ENCODE results near the gene STAT3.
"Not testable (repeated sequence)": the region's sequence is repeated elsewhere in the genome, so short reads cannot be mapped to it uniquely, and the experiment has no call there.

STAT3 gene

DNA sequence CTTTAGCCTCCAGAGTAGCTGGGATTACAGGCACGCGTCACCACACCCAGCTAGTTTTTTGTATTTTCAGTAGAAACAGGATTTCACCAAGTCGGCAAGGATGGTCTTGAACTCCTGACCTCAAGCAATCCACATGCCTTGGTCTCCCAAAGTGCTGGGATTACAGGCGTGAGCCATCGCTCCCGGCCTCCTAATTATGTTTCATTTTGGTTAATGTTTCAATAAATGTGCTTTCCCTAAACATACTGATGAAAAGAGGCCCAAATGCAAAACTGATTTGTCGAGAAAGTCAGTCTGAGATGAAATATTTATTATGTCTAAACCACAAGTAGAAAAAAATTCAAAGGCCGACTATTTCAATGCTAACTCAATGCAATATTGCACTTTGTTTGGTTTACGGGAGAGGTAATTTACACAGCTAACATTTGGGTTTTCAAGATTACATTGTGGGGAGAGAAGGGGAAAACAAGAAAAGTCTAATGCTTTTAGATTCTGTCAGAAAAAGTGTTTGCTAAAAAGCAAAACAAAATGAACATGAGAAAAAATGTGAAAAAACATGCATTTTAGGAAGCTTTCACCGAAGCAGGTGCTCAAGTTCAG, 9.8 kb downstream of the STAT3 start:
- no peak for TF ChIP-seq ZNF274 (IDR thresholded peaks at IDR 0.05; ENCODE audit: low read depth, low read length)
- no peak for TF ChIP-seq YY1 (IDR thresholded peaks at IDR 0.05; ENCODE audit: insufficient read depth, insufficient read length)
- no peak for TF ChIP-seq SUZ12 (IDR thresholded peaks at IDR 0.05; ENCODE audit: extremely low read depth, insufficient read depth, insufficient read length)
- Histone ChIP-seq H3K4me1 (ENCODE audit: insufficient read depth, insufficient read length) (peaks cover 3% of the 10 kb centered on the region), H3K4me3 (ENCODE audit: insufficient read length, low read depth) (no peak overlapping the region), H3K36me3 (ENCODE audit: insufficient read depth, insufficient read length, low read length) (peaks cover 4% of the 10 kb centered on the region), H3K9me3 (ENCODE audit: insufficient read depth, low read length) (no peaks in the 10 kb centered on the region), H3K9ac (ENCODE audit: insufficient read length, low read depth) (no peak overlapping the region), H3K27me3 (ENCODE audit: insufficient read depth, insufficient read length) (no peaks in the 10 kb centered on the region)
- DNase-seq (ENCODE audit: low read depth, low spot score) = no peak

DNA sequence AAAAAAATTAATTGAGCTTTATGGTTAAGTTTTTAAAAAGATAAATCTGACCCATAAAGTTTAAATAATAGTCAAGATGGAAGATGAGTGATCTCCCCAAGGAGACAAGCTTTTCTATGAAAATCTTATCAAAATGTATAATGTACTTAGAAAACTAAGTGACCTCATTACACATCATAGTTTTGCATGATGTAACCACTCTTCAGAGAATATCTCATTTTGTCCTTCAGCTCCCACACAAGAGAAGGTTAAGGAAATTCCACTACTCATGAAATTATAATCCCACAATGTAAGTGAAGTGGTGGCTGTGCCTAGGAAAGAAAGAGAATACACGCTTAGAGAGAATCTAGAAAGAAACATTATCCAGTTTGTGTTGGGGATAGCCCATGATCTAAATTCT, 14.3 kb downstream of the STAT3 start:
- Histone ChIP-seq H3K9me3 (ENCODE audit: insufficient read depth, low read length) (peaks cover 8% of the 10 kb centered on the region), H3K4me3 (ENCODE audit: insufficient read length, low read depth) (no peak overlapping the region), H3K9ac (ENCODE audit: insufficient read length, low read depth) (no peak overlapping the region), H3K4me1 (ENCODE audit: insufficient read depth, insufficient read length) (no peaks in the 10 kb centered on the region), H3K27me3 (ENCODE audit: insufficient read depth, insufficient read length) (no peaks in the 10 kb centered on the region), H3K36me3 (ENCODE audit: insufficient read depth, insufficient read length, low read length) (no peaks in the 10 kb centered on the region)
- no peak for TF ChIP-seq SUZ12 (IDR thresholded peaks at IDR 0.05; ENCODE audit: extremely low read depth, insufficient read depth, insufficient read length)
- no peak for TF ChIP-seq ZNF274 (IDR thresholded peaks at IDR 0.05; ENCODE audit: low read depth, low read length)
- TF ChIP-seq YY1 (IDR thresholded peaks at IDR 0.05; ENCODE audit: insufficient read depth, insufficient read length) = no peak
- no peak for DNase-seq (ENCODE audit: low read depth, low spot score)

DNA sequence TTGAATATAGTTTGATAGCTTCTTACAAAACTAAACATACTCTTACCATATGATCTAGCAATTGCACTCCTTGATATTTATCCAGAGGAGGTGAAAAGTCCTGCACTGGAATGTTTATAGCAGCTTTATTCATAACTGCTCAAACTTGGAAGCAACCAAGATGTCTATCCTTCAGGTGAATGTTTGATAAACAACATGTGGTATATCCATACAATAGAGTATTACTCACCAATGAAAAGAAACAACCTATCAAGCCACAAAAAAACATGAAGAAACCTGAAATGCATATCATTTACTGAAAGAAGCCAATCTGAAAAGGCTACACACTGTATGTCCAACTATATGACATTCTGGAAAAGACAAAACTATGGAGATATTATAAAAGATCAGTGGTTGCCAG, 16.1 kb downstream of the STAT3 start:
- DNase-seq (ENCODE audit: low read depth, low spot score) = no peak
- no peaks in the 10 kb centered on the region for H3K4me1 ChIP-seq (ENCODE audit: insufficient read depth, insufficient read length)
- H3K9me3 ChIP-seq (ENCODE audit: insufficient read depth, low read length) = peaks cover 8% of the 10 kb centered on the region
- H3K4me3 ChIP-seq (ENCODE audit: insufficient read length, low read depth) = no peak overlapping the region
- H3K36me3 ChIP-seq (ENCODE audit: insufficient read depth, insufficient read length, low read length) = no peaks in the 10 kb centered on the region
- H3K9ac ChIP-seq (ENCODE audit: insufficient read length, low read depth) = no peak overlapping the region
- TF ChIP-seq SUZ12 (IDR thresholded peaks at IDR 0.05; ENCODE audit: extremely low read depth, insufficient read depth, insufficient read length) = no peak
- TF ChIP-seq ZNF274 (IDR thresholded peaks at IDR 0.05; ENCODE audit: low read depth, low read length) = no peak
- TF ChIP-seq YY1 (IDR thresholded peaks at IDR 0.05; ENCODE audit: insufficient read depth, insufficient read length) = no peak
- no peaks in the 10 kb centered on the region for H3K27me3 ChIP-seq (ENCODE audit: insufficient read depth, insufficient read length)

DNA sequence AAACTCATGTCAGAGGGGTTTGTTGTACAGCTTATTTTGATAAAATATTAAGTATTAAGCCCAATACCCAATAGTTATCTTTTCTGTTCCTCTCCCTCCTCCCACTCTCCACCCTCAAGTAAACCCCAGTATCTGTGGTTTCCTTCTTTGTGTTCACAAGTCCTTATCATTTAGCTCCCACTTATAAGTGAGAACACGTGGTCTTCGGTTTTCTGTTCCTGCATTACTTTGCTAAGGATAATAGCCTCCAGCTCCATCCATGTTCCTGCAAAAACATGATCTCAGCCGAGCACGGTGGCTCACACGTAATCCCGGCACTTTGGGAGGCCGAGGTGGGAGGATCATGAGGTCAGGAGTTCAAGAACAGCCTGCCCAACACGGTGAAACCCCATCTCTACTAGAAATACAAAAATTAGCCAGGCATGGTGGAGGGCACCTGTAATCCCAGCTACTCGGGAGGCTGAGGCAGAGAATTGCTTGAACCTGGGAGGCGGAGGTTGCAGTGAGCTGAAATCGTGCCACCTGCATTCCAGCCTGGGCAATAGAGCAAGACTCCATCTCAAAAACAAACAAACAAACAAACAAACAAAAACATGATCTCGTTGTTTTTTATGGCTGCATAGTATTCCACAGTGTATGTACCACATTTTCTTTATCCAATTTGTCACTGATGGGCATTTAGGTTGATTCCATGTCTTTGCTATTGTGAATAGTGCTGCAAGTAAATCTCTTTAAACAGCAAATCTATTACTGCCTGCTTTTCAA, 19.3 kb downstream of the STAT3 start:
- not testable (repeated sequence) for H3K27me3 ChIP-seq (ENCODE audit: insufficient read depth, insufficient read length); H3K9me3 ChIP-seq (ENCODE audit: insufficient read depth, low read length); H3K9ac ChIP-seq (ENCODE audit: insufficient read length, low read depth); H3K4me1 ChIP-seq (ENCODE audit: insufficient read depth, insufficient read length); H3K4me3 ChIP-seq (ENCODE audit: insufficient read length, low read depth); DNase-seq (ENCODE audit: low read depth, low spot score); H3K36me3 ChIP-seq (ENCODE audit: insufficient read depth, insufficient read length, low read length)

DNA sequence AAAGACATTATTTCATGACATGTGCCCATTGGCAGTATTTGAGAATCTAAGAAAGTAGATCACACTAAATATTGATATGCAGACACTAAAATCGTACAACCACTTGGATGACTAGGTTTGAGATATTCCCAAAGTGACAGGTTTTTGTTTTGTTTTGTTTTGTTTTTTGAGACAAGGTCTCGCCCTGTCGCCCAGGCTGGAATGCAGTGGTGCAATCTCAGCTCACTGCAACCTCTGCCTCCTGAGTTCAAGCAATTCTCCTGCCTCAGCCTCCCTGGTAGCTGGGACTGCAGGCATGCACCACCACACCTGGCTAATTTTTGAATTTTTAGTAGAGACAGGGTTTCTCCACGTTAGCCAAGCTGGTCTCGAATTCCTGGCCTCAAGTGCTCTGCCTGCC, 19.9 kb downstream of the STAT3 start:
- not testable (repeated sequence) for DNase-seq (ENCODE audit: low read depth, low spot score); H3K27me3 ChIP-seq (ENCODE audit: insufficient read depth, insufficient read length); H3K9me3 ChIP-seq (ENCODE audit: insufficient read depth, low read length); H3K9ac ChIP-seq (ENCODE audit: insufficient read length, low read depth); H3K4me3 ChIP-seq (ENCODE audit: insufficient read length, low read depth); H3K4me1 ChIP-seq (ENCODE audit: insufficient read depth, insufficient read length); H3K36me3 ChIP-seq (ENCODE audit: insufficient read depth, insufficient read length, low read length)

DNA sequence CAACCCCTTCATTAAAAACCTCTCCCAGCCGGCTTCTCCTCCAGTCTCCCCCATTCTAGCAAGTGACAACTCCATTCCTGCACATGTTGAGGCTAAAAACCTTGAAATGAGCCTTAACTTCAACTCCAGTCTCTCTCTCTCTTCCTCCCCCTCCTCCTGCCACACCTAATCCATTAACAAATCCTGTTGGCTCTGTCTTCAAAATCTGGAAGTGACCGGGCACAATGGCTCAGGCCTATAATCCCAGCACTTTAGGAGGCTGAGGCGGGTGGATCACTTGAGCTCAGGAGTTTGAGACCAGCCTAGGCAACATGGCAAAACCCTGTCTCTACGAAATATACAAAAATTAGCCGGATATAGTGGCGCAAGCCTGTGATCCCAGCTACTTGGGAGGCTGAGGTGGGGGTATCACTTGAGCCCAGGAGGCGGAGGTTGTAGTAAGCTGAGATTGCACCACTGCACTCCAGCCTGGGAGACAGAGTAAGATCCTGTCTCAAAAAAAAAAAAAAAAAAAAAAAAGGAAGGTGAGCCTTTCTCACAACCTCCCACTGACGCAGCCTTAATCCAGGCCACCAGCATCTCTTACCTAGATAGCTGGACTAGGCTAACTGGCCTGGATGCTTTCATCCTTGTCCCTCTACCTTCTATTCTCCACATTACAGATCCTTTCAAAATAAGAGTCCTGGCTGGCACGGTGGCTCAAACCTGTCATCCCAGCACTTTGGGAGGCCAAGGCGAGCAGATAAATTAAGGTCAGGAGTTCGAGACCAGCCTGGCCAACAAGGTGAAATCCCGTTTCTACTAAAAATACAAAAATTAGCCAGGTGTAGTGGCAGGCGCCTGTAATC, 21.8 kb downstream of the STAT3 start:
- not testable (repeated sequence) for H3K36me3 ChIP-seq (ENCODE audit: insufficient read depth, insufficient read length, low read length); H3K9me3 ChIP-seq (ENCODE audit: insufficient read depth, low read length); H3K27me3 ChIP-seq (ENCODE audit: insufficient read depth, insufficient read length); H3K4me3 ChIP-seq (ENCODE audit: insufficient read length, low read depth); H3K9ac ChIP-seq (ENCODE audit: insufficient read length, low read depth); H3K4me1 ChIP-seq (ENCODE audit: insufficient read depth, insufficient read length); DNase-seq (ENCODE audit: low read depth, low spot score)

DNA sequence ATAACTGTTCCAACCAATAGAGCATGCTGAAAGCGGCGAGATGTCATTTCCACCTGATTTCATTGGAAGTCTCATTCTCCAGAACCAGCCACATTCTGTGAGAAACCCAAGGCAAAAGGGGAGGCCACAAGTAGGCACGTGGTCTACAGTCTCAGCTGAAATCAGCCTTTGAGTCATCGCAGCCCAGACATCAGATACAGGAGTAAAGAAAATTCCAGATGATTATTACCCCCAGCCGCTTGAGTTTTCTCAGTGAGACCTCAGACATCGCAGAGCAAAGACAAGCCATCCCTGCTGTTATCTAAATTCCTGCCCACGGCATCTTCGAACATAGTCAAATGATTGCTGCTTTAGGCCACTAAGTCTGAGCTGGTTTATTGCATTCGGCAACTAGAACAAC, 23.1 kb downstream of the STAT3 start:
- Histone ChIP-seq H3K4me1 (ENCODE audit: insufficient read depth, insufficient read length) (peaks cover 8% of the 10 kb centered on the region), H3K4me3 (ENCODE audit: insufficient read length, low read depth) (no peak overlapping the region), H3K27me3 (ENCODE audit: insufficient read depth, insufficient read length) (no peaks in the 10 kb centered on the region), H3K9me3 (ENCODE audit: insufficient read depth, low read length) (peaks cover 9% of the 10 kb centered on the region; the same call in 1 of the 2 replicates), H3K36me3 (ENCODE audit: insufficient read depth, insufficient read length, low read length) (no peaks in the 10 kb centered on the region), H3K9ac (ENCODE audit: insufficient read length, low read depth) (no peak overlapping the region)
- TF ChIP-seq YY1 (IDR thresholded peaks at IDR 0.05; ENCODE audit: insufficient read depth, insufficient read length) = no peak
- no peak for TF ChIP-seq ZNF274 (IDR thresholded peaks at IDR 0.05; ENCODE audit: low read depth, low read length)
- TF ChIP-seq SUZ12 (IDR thresholded peaks at IDR 0.05; ENCODE audit: extremely low read depth, insufficient read depth, insufficient read length) = no peak
- DNase-seq (ENCODE audit: low read depth, low spot score) = no peak

Measured in NT2/D1 (cell line).